Stimulated activated CD4-positive, alpha-beta T cell treated with anti-CD3 and anti-CD28 coated beads, TNF-alpha, amount 100 ng/mL, for 1 hour (primary cell): ENCODE results near the gene MLXIP.
"Not testable (repeated sequence)": the region's sequence is repeated elsewhere in the genome, so short reads cannot be mapped to it uniquely, and the experiment has no call there.

Source experiments
- DNase-seq, 3 donors: peaks; one replicate each; pipeline ENCODE4 v3.0.0-alpha.2; 2020; ENCODE audit warnings: low read depth in 3 of 3, low spot score in 1 of 3

MLXIP gene

DNA sequence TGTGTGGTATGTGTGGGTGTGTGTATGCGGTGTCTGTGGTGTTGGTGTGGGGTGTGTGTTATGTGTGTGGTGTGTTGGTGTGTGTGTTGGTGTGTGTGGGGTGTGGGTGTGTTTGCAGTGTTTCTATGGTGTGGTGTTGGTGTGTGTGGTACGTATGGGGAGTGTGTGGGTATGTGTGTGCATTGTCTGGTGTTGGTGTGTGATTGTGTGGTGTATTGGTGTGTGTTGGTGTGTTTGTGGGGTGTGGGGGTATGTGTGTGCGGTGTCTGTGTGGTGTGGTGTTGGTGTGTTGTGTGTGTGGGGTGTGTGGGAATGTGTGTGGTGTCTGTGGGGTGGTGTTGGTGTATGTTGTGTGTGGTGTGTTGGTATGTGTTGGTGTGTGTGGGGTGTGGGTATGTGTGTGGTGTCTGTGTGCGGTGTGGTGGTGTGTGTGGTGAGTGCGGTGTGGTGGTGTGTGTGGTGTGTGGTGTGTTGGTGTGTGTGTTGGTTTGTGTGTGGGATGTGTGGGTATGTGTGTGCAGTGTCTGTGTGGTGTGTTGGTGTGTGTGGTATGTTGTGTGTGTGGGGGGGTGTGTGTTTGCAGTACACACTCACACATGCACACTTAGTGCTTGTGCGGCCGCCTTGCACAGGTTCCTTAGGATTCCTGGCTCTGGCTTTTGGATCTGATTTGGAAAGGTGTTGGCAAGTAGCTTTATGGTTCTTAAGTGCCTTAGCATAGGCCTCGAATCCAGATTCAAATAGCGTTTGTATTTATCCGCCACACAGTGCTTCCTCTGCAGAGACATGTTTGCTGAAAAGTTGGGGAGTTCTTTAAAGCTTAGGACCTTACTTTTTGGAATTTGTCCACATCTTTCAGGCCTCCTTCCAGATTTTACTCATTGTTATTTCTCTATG is 16.4 kb downstream of the MLXIP start:
- DNase-seq: no peak

DNA sequence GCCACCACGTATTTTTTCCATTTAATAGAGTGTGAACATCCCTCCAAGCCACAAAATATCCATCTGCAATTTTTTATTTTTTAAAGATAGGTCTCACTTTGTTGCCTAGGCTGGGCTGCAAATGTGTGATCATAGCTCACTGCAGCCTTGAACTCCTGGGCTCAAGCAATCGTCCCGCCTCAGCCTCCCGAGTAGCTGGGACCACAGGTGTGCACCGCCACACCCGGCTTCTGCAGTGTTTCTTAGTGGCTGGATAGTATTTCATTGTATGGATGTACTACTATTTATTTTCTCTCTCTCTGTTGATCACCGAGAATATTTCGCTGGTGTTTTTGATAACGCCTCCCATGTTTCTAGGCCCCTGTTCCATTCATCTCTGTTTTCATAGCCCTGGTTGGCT is 17.5 kb downstream of the MLXIP start:
- no peak for DNase-seq

DNA sequence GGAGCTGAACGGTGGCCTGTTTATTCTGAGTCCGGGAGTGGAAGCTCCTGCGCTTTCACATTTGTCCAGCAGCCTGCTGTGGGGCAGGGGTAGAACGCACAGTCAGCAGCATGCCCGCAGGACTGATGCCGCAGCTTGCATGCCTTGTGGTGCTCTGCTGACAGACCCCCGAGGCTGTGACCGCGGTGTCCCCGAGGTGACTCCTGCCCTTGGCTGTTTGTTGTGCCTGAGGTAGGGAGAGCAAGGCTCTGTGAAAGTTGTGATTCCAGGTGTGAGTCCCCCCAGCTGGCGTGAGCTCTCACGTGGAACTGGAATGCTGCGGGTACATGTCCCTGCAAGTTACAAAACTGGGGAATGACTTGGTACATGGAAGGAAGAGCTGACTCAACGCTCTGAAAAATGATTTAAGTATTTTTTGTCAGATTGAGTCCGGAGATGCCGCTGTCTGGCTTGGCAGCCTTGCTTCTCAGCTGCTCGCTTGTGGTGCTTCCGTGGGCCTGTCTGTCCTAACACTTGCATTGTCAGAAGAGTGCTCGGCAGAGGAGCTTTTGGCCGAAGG is 18.1 kb downstream of the MLXIP start:
- DNase-seq: no peak

DNA sequence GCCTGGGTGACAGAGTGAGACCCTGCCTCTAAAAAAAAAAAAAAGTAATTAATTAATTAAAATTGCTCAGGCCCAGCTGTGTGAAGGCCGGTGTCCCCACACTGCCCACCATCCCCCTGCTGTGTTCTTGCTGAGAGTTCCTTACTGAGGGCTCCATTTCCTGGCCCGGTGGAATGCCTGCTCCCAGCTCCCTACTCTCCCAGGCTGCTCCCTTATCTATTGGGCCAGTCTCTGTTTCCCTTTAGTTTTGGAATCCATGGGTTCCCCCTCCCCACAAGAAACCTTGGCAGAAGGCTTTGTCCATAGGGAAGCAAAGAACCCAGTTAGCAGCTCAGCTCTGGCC is 19.0 kb downstream of the MLXIP start:
- no peak for DNase-seq

DNA sequence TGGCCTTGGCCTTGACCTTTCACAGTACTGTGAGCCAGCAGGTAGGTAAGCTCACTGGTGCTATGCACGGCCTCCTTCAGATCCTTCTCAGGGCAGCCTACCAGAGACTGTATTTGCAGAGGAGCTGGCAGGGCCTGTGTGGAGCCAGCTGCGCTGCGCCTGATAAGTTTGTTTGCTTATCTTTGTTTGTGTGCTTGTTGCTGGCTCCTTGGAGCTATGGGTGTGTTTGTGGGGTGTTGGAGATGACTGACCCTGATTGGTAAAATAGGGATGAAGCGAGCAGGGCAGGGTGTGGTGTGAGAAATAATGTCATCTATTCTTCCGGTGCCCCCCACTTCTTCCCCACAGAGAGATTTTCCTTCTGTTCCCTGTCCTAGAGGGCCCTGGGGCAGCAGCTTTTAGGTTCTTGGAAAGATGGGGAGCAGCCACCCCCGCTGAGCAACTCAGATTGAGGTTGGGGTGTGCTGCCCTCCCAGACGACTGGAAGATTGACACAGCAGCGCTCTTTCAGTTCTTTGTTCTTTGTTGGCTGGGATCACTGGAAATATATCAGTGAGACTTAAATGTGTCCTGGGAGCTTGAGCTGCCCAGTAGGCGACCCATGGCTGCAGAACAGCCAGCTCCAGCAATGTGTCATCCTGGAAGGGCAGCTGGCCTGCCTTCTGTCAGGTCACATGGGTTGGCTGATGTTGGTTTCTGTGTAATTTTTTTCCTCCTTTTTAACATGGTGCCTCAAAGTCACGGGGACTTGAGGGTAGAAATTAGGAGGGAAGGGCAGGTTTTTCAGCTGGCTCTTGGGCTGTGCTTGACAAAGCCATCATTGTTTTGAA is 19.6 kb downstream of the MLXIP start:
- DNase-seq: no peak

DNA sequence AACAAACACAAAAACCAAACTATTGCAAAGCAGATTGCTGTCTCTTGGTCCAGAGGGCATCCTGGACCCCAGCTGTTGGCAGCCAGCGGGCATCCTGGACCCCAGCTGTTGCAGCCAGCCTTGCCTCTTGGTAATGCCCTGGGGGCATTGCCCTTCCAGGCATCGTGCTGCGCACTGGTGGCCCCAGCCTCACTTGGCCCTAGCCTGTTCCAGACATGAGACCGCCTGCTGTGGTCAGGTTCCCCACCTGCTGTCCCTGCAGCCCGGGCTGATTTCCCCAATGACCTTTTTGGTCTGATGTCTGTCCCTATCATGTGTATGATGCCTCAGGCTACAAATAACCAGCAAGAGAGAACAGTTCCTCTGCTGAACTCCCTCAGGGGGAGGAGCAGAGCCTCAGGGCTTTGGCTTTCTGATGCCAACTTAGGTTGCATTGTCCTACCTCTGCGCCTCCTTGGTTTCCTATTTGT is 20.8 kb downstream of the MLXIP start:
- no peak for DNase-seq

DNA sequence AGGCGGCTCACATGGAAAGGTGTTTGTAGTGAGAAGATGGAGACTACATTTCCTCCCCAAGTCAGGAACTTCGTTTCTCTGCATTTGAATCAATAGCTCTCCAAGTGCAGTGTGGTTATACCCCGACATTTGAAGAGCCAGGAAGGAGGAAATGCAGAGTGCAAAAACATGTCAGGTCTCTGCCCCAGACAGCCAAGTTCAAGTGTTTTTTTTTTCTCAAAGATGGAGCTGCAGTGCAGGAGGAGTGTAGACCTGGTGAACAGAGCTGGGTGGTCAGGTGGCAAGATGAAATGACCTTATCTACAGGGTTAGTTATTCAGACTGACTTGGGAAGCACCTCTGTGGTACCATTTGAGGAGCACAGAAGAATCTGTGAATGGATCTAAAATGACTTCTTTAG is 21.3 kb downstream of the MLXIP start:
- DNase-seq: no peak

DNA sequence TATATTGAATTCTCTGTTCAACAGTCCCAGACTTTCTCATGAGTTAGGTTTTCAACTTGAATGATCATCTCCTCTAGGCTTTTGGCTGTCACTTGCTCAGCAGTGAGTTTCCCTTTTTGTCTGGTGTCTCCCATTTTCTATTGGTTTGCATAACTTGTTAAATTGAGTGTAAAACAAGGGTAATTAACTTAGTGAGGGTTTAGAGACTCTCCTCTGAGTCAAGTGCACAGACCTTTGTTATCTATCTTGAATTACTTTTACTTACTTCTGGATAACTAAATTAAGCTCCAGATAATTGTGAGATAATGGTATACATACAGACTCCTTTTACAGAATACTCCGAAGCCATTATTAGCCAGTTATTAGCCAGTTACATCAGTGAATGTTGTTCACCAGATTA is 22.0 kb downstream of the MLXIP start:
- DNase-seq: no peak

DNA sequence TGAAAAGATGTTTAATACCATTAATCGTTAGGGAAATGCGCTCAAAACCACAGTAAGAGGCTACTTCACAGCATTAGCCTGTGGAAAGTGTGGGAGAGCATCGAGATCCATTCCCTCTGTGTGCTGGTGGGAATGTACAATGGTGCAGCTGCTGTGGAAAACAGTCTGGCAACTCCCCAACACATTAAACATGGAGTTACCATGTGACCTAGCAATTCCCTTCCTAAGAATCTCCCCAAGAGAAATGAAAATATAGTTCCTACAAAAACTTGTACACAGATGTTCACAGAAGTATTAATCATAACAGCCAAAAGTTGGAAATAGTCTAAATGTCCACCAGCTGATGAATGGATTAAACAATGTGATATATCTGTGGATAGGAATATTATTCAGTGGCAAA is 23.8 kb downstream of the MLXIP start:
- DNase-seq: no peak

DNA sequence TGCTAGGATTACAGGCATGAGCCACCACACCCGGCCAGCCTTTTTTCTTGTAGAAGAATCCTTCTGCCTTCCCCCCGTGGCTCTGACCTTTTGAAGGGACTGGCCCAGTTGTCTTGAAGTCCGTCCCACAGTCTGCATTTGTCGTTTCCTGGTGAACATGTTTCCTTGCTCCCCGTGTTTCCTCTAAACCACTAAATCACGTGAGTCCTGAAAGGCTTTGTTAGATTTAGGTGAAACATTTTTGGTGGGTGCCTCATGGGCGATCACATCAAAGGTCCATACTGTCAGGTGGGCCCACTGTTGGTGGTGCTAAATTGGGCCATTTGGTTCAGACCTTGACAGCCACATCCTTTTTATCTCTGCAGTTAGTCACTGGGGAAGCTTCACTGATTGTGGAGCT is 26.3 kb downstream of the MLXIP start:
- no peak for DNase-seq

DNA sequence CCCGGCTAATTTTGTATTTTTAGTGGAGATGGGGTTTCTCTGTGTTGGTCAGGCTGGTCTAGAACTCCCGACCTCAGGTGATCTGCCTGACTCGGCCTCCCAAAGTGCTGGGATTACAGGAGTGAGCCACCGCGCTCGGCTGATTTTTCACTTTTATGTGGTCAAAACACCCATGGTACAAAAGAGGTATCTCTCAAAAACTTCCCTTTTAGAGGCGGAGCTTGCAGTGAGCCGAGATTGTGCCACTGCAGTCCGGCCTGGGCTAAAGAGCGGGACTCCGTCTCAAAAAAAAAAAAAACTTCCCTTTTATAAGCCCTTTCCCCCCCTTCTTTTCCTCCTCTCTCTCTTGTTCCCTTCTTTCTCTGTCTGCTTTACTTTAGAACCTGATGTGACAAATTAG is 26.9 kb downstream of the MLXIP start:
- DNase-seq: not testable (repeated sequence)

DNA sequence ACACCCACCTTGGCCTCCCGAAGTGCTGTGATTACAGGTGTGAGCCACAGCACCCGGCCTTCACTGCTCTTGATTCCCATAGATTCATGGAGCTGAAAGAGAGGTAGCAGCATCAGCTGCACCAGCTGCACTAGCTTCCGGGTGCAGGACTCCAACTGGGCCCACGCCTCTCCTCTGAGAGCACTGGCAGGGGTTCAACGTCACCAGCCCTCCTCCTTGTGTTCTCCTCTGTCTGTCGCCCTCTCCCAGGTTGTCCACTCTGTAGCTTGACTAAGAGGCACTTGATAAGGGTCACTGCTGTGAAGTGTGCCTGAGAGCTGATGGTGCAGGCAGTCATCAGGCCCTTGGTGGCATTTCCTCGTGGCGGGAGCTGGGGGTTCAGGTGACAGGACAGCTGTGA is 28.3 kb downstream of the MLXIP start:
- no peak for DNase-seq

DNA sequence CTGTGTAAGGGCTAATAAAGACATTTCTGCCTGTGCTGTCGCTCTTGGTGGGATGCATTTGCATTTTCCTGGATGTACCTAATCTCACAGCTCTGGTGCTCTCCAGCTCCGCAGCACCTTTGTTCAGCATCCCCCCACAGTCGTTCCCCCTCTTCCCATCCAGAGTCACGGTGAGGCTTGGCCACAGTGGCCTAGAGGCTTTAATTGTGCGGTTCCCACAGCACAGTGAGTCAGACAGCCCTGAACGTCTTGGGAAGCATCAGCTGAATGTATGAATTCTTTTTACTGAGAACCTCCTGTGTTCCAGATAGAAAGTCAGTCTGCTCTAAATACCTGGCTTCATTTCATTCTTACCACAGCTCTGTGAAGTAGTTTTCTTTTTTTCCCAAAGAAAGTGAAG is 28.7 kb downstream of the MLXIP start:
- DNase-seq: no peak

DNA sequence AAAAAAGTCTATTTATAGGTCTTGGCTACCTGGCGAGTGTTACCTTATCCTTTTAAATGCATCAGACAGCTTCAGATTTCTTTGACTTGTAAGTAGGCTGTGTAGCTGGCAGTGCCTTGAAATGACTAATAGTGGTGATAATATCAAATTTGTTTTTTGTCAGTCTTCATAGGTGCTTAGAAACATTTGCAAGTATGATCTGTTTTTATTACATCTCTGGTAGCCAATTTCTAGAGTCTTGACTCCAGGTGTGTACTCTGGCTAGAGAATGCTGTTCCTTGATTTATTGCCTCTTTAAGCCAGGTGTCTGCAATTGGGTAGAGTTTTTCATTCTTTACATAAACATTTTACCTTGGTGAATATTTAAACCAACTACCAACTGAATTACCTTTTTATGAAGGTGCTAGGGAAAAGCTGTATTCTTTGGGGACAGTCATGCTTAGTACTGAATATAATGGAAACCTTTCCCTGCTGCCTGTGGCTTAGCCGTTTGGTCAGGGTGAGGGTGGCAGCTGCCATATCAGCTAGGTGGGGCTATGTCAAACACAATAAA is 32.6 kb downstream of the MLXIP start:
- DNase-seq: no peak

DNA sequence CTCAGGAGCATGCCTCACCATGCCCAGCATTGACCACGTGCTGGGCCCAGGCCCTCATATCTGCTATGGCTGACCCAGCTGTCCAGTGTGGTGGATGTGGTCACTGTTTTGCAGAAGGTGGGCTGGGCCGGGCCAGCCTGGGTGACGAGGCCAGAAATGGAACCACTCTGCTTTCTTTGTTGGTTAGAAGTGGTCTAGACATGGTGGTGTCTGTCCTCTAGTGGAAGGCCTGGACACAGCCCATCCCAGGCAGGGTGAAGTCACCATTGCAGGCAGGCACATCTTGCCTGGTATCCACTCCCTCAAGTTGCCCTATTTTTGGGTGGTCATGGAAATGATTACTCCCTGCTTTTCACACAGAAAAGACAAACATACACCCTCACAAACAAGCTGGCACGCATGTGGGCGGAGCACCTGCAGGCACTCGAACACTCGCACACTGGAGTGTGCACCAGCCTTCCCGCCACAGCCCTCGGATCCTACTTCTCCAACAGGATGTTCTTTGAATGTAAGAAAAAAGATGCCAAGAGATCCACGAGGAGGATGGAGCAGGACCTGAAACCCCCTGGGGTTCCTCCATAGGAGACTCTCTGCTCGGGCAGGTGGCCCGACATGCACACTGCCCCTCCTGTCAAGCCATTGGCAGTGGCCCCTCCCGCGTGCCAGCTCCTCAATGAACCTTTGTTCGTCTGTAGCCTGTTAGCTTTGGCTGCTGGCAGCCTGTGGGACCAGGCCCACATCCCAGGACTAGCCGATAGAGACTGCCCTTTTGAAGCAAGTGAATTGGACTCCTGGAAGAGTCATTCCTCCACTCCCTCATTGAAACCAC is 38.4 kb downstream of the MLXIP start:
- no peak for DNase-seq

DNA sequence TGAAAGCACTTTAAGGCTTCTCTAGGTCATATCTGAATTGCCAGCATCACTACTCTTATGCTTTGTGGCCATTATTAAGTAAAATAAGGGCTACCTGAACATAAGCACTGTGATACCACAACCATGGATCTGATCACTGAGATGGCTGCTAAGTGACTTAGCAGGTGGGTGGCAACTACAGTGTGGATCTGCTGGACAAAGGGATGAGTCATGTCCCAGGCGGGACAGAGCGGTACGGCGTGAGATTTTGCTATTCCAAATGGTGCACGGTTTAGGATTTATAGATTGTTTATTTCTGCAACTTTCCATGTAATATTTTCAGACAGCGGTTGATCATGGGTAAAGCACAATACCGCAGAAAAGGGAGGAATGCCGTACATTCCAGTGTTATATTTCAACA is 39.4 kb downstream of the MLXIP start:
- DNase-seq: no peak

DNA sequence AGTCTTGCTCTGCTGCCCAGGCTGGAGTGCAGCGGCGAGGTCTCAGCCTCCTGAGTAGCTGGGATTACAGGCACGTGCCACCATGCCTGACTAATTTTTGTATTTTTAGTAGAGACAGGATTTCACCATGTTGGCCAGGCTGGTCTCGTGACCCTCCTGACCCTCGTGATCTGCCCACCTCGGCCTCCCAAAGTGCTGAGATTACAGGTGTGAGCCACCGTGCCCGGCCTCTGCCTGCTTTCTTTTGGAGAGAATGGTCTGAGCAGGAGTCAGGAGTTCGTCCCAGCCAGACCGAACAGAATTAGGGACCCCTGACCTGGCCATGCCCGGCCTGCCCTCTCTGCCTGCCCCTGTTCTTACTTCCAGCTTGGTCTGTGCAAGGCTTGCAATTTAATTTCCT is 42.8 kb downstream of the MLXIP start:
- not testable (repeated sequence) for DNase-seq

DNA sequence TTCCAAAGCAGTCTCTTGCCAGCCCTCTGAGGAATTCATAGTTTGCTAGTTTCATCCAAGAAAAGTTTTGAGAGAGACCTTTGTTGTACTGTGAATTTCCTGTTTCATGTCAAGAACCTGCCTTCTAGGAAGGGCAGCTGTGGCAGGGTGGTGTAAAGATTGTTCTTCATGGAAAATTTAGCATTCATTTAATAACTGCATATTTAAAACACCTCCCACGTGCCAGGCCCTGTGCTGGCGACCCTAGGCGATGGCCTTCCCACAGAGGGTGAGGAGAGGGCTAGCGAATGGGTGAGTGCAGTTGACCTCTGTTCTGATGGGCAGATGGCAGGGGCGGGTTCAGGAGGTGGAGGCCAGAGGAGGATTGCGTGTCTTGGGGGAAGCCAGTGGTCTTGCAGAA is 43.2 kb downstream of the MLXIP start:
- no peak for DNase-seq

DNA sequence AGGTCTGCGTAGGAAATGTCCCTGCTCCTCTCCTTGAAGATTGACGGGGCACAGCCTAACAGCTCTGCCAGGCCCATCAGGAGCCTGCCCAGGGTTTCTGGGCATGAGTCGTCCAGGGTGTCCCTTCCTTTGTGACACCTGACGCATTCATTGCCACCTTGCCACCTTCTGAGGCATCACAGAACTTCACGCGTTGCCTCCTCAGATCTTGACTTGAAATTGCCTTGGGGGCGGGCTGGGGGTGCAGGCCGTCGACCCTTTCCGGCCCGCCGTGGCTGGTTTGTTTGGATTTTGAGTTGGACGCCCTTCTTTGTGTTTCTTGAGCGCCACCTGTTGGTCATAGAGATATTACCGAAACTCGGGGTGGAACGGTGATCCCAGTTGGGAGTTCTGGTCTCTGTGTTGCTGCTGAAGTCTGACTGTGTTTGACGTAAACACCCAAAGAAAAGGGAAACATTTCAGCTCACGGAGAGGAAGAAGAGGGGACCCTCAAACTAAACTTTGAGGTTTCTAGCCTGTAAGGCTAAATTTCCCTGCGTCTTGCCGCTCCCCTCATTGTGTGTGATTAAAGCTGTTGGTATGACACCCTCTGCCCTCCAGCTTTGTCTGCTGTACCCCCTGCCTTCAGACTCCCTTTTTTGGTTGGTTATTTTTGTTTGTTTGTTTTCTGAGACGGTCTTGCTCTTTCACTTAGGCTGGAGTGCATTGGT is 44.6 kb downstream of the MLXIP start:
- DNase-seq: peak in 2 of 3 donors; percentile 41 to 47

DNA sequence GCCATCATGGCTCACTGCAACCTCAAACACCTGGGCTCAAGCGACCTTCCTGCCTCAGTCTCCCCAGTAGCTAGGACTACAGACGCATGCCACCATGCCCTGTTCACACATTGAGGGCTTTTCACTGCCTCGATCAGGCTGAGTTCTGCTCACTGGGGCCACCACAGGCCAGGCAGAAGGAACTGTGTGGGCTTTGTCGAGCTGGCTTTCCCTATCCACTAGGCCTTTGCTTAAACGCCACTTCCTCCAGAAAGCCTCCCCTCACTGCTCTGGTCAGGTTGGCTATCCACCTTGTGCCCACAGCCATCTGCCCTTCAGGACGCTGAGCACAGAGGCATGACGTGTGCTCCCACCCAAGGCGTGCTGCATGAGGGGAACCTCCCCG is 45.2 kb downstream of the MLXIP start:
- DNase-seq: no peak
